GM10847 (cell line): Measurements from ENCODE around the gene SMARCA4.

ENCODE experiments used
- POLR2A ChIP-seq: IDR thresholded peaks from 2 replicates; pipeline ENCODE4 v1.6.1; 2011; ENCODE audit not compliant: insufficient read length; ENCODE audit errors: extremely low read depth

Gene SMARCA4

DNA sequence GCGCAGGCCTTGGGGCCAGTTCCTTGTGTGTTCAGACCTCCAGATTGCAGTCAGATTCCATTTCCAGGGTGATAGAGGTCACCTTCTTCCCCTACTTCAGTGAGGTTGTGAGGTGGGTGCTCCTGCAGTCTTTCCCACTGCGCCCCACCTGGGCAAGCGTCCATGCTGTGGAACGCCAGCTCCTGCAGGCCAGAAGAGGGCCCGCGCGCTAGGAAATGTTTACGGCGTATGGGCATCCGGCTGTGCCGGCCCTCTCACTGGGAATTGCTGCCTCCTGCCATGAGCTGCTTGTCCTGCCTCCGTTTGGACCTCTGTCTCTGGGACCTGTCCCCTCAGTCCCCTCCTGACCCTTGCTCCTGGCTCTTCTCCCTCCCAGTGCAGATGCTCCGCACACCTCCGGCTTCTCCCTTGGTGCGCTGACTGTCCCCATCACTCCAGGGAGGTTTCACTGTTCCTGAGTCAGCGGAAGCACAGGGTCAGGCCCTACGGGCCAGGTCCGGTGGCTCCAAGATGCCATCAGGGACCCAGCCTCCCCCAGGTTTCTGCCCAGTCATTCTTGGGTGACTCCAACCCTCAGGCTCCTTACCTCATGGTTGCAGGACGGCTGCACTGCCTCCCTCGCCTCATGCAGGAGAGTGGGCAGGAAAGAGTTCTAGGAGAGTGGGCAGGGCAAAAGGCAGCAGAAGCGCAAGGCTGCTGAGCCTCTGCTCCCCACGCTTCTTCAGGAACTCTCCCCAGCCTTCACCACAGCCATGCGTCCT, 56.6 kb downstream of the SMARCA4 start:
- no peak for TF ChIP-seq POLR2A

DNA sequence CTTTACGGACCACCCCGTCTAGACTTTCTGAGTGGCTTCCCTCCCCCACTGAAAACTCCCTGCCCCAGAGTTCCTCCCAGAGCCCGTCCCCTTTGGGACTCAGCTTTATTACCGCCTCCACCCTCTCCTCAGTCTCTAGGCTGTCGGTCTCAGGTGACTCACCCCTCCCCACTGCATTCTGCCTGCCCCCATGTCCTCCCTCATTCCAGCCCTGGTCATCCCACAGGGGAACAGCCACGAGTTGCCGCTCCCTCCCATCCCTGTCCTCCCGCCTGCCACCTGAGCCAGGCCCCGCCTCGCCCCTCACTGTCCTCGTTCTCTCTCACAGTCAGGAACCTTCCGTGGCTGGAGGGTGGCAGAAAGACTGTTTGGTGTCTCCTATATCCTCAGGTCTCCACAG, 57.3 kb downstream of the SMARCA4 start:
- no peak for TF ChIP-seq POLR2A

GRCh38 chr19:11018763-11019162, 57.9 kb downstream of the SMARCA4 start:
- no peak for TF ChIP-seq POLR2A

- no peak for TF ChIP-seq POLR2A
Observed at GRCh38 chr19:11019262-11019661, 58.4 kb downstream of the SMARCA4 start.

DNA sequence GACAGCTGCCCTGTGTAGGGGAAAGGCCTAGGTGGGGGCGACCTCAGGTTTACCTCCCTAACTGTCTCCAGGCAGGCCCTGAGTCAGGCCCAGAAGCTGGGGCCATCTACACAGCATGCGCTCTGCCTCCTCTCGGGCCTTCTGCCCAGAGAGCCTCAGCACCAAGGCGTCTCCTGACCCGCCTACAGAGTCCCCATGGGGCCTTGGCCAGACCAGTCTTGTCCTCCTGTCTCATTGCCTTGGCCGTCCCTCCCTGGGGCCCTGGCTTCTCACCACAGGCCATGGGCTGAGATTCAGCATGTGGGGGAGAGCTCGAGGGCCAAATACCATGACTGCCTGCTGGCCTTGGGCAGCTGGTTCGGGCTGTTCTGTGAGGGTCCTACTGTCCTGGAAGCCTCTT, 59.0 kb downstream of the SMARCA4 start:
- no peak for TF ChIP-seq POLR2A

DNA sequence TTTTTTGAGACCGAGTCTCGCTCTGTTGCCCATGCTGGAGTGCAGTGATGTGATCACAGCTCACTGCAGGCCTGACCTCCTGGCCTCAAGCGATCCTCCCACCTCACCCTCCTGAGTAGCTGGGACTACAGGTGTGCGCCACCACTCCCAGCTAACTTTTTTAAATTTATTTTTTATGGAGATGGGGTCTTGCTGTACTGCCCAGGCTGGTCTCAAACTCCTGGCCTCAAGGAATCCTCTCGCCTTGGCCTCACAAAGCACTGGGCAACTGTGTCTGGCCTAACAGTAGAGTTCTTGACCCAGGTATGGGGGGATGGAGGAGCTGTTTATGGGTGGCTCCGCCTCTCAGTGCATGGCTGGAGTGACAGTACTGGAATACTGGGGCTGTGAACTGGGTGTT, 59.6 kb downstream of the SMARCA4 start:
- TF ChIP-seq POLR2A, result no peak

GRCh38 chr19:11020982-11021759, 60.3 kb downstream of the SMARCA4 start:
- no peak for TF ChIP-seq POLR2A

DNA sequence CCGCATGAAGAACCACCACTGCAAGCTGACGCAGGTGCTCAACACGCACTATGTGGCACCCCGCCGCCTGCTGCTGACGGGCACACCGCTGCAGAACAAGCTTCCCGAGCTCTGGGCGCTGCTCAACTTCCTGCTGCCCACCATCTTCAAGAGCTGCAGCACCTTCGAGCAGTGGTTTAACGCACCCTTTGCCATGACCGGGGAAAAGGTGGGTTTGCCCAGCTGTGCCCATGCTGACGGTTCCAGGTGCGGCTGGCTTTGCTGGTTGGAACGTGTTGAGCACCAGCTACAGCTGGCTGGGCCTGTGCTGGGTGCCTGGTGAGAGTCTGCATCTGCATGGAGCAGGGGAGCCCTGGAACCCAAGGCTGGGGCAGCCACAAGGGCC, 60.9 kb downstream of the SMARCA4 start:
- TF ChIP-seq POLR2A, result no peak

DNA sequence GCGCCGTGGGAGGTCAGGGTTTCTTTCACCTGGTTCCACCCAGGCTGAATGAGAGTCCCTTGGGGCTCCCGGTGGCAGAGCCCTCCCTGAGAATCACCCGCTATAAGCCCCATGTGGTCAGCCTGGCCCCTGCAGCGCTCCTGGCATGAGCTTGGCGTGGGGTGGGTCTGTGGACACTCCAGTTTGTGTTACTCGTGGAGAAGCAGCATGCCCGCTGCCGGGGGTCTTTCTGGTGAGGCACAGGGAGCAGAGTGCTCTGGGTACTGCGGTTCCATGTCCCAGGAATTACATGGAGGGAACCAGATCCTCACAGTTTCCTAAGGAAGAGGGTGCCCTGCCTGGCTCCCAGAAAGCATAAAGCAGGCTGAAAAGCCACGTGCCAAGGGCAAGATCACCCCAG, 62.2 kb downstream of the SMARCA4 start:
- TF ChIP-seq POLR2A, result no peak

- TF ChIP-seq POLR2A, result no peak
Observed at GRCh38 chr19:11023710-11024109, 62.9 kb downstream of the SMARCA4 start.

DNA sequence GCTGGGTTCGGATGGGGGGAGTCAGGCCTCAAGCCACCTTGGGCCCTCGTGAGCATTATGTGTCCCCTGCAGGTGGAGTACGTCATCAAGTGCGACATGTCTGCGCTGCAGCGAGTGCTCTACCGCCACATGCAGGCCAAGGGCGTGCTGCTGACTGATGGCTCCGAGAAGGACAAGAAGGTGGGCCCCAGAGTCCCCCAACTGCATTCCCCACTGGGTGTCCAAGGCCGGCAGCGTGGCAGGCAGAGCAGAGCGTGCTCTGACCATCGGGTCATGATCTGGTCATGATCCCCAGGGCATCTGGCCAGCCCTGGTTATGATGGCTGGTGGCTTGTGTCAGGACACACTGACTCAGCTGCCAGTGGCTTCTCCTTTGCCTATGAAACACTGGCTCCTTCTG, 63.4 kb downstream of the SMARCA4 start:
- no peak for TF ChIP-seq POLR2A

DNA sequence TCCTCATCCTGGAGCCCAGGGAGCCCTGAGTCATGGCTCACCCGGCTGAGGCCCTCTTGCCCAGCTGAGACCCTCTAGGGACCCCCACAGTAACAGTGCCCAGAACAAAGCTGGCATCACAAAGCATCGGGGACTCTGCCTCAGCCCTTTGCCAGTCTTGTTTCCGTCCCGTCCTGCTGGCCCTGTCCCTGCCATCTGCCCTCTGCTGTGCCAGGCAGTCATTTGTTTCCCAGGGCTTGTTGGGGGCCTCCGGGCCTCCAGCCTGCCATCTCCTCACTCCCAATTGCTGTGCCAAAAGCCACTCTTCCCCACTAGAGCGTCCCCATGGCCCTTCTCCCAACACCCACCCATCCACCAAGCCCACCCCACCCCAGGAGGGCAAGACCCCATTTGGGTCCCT, 64.2 kb downstream of the SMARCA4 start:
- no peak for TF ChIP-seq POLR2A

DNA sequence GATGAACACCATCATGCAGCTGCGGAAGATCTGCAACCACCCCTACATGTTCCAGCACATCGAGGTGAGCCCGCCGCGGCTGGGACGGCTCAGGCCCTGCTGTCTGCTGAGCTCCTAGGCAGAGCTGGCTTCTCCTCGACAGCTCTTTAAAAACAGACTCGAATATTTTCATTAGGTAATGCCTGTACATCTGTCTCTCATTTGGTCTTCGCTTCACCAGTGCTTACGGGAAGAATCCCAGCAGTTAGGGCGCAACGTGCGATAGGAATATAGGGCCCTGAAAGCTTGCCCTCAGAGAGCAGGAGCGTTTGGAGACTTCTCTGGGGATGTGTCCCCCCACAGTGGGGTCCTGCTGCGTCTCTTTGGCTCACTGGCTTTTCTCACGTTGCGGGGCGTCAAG, 64.6 kb downstream of the SMARCA4 start:
- TF ChIP-seq POLR2A, result no peak

DNA sequence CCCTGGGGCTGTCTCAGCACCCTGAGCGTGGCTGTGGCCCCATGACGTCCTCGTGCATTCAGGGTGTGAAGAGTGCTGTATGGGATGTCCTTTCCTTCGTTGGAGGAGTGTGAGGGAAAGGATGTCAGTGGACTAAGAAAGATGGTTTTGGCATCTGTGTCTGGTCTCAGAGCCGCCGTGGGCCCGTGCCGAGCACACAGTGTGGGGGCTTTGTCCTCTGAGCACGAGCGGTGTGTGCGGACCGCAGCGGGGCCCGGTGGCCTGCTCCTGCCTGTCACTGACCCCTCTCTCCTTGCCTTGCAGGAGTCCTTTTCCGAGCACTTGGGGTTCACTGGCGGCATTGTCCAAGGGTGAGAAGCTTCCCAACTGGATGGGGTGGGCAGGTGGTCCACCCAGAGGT, 65.2 kb downstream of the SMARCA4 start:
- no peak for TF ChIP-seq POLR2A

DNA sequence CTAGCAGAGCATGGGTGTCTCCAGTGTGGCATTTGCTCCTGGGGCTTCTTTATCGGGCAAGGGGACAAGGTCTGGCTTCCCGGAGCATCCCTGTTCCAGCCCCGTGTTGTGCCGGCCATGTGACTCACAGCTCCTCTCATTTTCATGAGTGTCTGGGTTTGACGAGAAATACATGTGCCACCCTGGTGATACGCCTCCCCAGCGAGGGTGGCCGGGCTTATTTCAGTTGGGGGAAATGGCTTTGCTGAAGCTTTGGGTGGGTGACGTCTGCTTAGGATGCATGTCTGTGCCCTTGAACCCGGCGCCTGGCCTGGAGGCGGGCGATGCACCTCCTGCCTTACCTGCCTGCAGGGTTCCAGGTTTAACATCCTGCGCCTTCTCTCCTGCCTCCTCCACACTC, 66.6 kb downstream of the SMARCA4 start:
- no peak for TF ChIP-seq POLR2A

GRCh38 chr19:11028146-11028545, 67.3 kb downstream of the SMARCA4 start:
- no peak for TF ChIP-seq POLR2A
